DMS114 treated with DMSO at 0.1 percent for 48 hours (cell line): ENCODE results near the gene KLK5.

Experiments used
- DNase-seq: peaks from one replicate; lab custom pipeline; 2025; ENCODE audit not compliant: unreplicated experiment; lab: John Stamatoyannopoulos, UW

Gene KLK5

GRCh38 chr19:50894478-50895356, 58.1 kb downstream of the KLK5 start:
- no peak for DNase-seq
